ENCODE measurements around the gene PDE8A.
A peak's percentile ranks its signal among the peaks of the same experiment; 100 is the strongest.
"Not testable (repeated sequence)": the region's sequence is repeated elsewhere in the genome, so short reads cannot be mapped to it uniquely, and the experiment has no call there.

Gene PDE8A

GRCh38 chr15:85149465-85150129 lies 167.9 kb downstream of the PDE8A start:
- DNase-seq: no peak

GRCh38 chr15:85150130-85150480 lies 168.4 kb downstream of the PDE8A start:
- no peak for DNase-seq

- DNase-seq: no peak
Observed at GRCh38 chr15:85151145-85151544, 169.5 kb downstream of the PDE8A start.

- DNase-seq: no peak
Observed at GRCh38 chr15:85151861-85152260, 170.2 kb downstream of the PDE8A start.

GRCh38 chr15:85154061-85154460 lies 172.4 kb downstream of the PDE8A start:
- no peak for DNase-seq

GRCh38 chr15:85155360-85155759 lies 173.7 kb downstream of the PDE8A start:
- DNase-seq: no peak

GRCh38 chr15:85155857-85156256 lies 174.2 kb downstream of the PDE8A start:
- no peak for DNase-seq

GRCh38 chr15:85157344-85157743 lies 175.7 kb downstream of the PDE8A start:
- no peak for DNase-seq

- no peak for DNase-seq
Observed at GRCh38 chr15:85162237-85162636, 180.6 kb downstream of the PDE8A start.

GRCh38 chr15:85164841-85165466 lies 183.3 kb downstream of the PDE8A start:
- no peak for DNase-seq

GRCh38 chr15:85167568-85167967 lies 185.9 kb downstream of the PDE8A start:
- DNase-seq: no peak

- DNase-seq: peak; percentile 6
Observed at GRCh38 chr15:85168642-85169173, 187.1 kb downstream of the PDE8A start.

- DNase-seq: no peak
Observed at GRCh38 chr15:85171736-85172135, 190.1 kb downstream of the PDE8A start.

GRCh38 chr15:85172846-85173490 lies 191.3 kb downstream of the PDE8A start:
- DNase-seq: no peak

- not testable (repeated sequence) for DNase-seq
Observed at GRCh38 chr15:85173630-85174029, 192.0 kb downstream of the PDE8A start.

GRCh38 chr15:85174521-85174920 lies 192.9 kb downstream of the PDE8A start:
- DNase-seq: no peak

GRCh38 chr15:85177042-85177515 lies 195.4 kb downstream of the PDE8A start:
- not testable (repeated sequence) for DNase-seq

- no peak for DNase-seq
Observed at GRCh38 chr15:85178308-85178707, 196.7 kb downstream of the PDE8A start.

GRCh38 chr15:85179700-85180099 lies 198.0 kb downstream of the PDE8A start:
- no peak for DNase-seq

GRCh38 chr15:85185350-85185749 lies 203.7 kb downstream of the PDE8A start:
- not testable (repeated sequence) for DNase-seq

- not testable (repeated sequence) for DNase-seq
Observed at GRCh38 chr15:85188171-85188577, 206.5 kb downstream of the PDE8A start.
